A172 (cell line): ENCODE results near the gene ITFG1. TPM values are rescaled to one million over a fixed set of nuclear protein-coding genes. Genes with fewer than 3 reads are reported as not detected.
A peak's percentile ranks its signal among the peaks of the same experiment; 100 is the strongest.
"Not testable (repeated sequence)": the region's sequence is repeated elsewhere in the genome, so short reads cannot be mapped to it uniquely, and the experiment has no call there.

Source experiments
- DNase-seq: peaks from one replicate; pipeline ENCODE4 v3.0.0-alpha.2; 2015; ENCODE audit warnings: low spot score
- total RNA-seq: library from RNA; depleted of rRNA; stranded (reverse); fragments of >200 nt; shearing (Covaris generic); gene quantifications from 2 replicates; pipeline ENCODE4 v1.2.3, GENCODE V29; 2014

ITFG1 gene
- total RNA-seq, 1 experiment from 2014 or later, result 73.8 TPM

DNA sequence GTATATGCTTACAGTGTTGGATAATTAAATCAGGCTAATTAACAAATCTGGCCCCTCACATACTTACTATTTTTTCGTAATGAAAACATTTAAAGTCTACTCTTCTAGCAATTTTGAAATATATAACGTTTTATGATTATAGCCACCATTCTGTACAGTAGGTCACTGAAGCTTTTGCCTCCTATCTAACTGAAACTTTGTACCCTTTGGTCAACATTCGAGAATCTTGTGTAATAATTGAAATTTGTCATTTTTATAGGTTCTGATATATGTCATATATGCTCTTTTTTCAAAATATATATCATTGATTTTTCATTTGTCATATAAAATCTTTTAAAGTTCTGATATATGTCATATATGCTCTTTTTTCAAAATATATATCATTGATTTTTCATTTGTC is 12.9 kb upstream of the ITFG1 start:
- DNase-seq, result no peak

DNA sequence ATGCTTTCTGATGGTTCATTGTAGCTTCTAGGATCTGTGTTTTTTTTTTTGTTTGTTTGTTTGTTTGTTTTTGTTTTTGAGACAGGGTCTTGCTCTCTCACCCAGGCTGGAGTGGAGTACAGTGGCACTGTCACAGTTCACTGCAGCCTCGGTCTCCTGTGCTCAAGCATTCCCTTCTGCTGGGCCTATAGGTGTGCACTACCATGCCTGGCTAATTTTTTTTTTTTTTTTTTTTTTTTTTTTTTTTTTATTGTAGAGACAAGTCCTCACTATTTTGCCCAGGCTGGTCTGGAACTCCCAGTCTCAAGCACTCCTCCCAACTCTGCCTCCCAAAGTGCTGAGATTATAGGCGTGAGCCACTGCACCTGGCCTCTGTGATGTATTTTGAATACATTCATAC is 12.1 kb upstream of the ITFG1 start:
- DNase-seq, result not testable (repeated sequence)

DNA sequence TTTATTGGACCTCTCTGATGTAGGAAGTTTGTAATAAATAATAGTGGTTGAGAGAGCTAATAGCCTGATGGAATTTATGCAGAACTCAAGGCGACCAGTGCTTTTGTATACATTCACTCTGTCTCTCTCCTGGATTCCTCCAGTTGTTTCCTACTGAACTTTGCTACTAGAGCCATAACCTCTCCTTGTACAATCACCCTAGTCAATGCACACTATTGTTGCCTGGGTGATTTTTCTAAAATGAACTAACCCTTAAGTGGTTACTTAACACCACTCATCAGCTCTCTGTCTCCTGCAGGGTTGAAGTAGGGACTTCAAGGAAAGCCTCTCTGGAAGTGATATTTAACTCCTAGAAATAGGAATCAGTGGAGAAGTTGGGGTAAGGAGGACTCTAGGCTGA is 9.9 kb upstream of the ITFG1 start:
- DNase-seq, result no peak

DNA sequence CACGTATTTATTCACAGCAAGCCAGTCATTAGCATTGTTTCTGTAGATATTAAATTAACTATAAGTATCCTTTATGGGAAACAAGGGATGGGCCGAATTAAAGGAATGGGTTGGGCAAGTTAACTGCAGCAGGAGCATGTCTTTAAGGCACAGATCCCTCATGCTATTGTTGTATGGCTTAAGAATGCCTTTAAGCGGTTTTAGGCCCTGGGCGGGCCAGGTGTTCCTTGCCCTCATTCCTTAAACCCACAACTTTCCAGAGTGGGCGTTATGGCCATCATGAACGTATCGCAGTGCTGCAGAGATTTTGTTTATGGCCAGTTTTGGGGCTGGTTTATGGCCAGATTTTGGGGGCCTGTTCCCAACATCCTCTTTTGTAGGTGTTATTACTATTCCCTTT is 9.3 kb upstream of the ITFG1 start:
- DNase-seq, result no peak

DNA sequence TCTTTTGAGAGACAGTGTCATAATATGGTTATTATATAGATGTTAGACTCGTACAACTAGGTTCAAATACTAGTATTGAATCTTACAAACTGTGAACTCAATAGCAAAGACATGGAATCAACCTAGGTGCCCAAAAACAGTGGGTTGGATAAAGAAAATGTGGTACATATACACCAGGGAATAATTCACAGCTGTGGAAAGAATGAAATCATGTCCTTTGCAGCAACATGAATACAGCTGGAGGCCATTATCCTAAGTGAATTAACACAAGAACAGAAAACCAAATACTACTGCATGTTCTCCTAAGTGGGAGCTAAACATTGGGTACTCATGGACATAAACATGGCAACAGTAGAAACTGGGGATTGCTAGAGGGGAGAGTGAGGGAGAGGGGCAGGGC is 8.4 kb upstream of the ITFG1 start:
- no peak for DNase-seq

DNA sequence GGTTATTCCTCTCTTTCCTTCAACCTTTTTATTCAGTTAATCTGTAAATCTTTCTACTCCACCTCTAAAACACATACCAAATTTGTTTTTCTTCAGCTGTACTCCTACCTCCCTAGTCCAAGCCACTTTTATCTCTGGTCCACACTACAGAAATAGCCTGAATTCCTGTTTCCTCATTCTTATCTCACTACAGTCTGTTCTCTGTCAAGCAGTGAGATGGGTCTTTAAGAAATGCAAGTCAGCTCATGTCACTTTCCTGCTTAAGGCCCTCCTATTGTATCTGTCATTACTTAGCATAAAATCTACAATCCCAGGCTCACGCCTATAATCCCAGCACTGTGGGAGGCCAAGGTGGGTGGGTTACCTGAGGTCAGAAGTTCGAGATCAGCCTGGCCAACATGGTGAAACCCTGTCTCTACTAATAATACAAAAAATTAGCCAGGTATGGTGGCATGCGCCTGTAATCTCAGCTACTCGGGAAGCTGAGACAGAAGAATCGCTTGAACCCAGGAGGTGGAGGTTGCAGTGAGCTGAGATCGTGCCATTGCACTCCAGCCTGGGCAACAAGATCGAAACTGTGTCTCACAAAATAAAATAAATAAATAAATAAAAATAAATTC is 7.3 kb upstream of the ITFG1 start:
- DNase-seq, result not testable (repeated sequence)

DNA sequence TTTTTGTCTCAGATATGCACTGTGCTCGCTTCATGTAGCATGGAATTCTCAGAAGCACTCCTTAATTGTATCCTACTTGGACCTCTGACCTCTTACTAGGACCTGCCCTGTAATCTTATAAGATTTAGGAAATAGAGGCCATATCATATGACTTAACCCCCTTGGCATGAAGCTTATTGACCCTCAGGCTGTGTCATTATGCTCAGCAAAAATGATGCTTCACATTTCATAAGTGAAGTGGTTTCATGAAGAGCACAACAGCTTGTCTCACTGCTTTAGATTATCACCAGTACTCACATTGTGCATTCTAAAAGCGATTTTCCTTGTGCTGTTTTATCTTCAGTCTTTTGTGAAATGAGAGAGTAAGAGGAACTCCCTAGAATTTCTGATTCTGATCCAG is 6.6 kb upstream of the ITFG1 start:
- DNase-seq, result no peak

DNA sequence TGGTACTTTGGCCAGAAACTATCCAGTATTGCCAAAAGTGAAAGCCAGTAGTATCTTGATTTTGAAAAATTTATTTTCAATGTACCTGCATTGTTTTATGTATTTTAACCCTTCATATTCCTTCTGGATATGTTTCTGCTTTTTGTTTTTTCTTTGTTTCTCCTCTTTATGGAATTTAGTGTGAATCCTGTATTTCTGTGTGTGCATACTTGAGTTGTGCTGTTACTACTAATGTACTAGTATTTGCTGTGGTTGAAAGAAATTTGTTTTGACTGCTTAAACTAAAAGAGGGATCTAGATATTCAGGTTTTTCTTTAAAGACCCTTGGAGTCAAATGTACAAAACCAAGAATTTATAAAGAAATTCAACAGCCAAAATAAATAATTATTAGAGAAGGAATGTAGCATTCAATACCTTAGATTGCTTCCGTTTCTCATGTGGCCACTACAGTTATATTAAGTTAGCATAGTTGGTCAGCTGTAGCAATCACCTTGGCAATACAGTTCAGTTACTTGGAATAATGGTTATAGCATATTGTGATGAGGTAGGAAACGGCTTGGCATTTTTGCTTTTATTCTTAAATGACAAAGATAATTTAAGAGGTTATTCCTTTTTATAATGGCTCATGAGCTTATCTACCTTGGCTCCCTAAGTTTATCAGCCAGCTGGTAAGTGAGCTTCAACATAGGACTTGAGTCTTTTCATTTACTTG is 5.2 kb upstream of the ITFG1 start:
- DNase-seq, result no peak

DNA sequence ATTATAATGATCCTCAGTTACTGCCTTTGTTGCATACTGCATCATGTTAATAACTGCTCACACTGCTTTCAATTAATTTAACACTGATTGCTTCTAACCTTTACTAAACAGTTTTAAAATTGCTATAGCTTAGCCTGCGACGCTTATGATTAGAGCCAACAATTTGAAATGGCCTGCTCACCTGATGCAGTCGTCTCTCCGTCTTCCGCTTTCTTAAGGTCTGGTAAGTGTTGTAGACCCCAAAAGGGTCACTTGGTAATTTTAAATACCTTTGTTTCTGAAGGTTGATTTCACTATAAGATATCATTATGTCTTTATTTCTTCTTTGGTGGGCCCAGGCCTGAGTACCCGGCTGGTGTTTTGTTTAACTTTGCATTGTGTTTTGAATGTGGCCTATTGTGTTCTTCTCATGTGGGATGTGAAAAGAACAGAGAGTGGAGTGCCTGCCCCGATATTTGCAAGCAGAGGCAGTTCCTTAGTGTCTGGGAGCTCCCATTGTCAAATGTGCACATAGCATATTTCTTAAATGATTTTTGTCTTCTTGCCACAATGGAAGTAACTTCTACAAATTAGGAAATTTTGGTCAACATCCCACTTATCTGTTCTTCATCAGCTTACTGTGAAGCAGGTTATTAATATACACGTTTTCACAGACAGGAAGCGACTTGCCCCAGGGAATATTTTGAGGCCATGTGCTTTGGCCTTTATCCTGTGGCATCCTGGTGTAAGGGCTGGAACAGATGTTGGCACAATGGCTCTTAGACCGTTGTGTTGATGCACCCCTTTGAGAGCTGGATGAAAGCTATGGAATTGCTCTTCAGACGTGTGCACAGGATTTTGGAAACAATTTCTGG is 3.1 kb upstream of the ITFG1 start:
- DNase-seq, result no peak

DNA sequence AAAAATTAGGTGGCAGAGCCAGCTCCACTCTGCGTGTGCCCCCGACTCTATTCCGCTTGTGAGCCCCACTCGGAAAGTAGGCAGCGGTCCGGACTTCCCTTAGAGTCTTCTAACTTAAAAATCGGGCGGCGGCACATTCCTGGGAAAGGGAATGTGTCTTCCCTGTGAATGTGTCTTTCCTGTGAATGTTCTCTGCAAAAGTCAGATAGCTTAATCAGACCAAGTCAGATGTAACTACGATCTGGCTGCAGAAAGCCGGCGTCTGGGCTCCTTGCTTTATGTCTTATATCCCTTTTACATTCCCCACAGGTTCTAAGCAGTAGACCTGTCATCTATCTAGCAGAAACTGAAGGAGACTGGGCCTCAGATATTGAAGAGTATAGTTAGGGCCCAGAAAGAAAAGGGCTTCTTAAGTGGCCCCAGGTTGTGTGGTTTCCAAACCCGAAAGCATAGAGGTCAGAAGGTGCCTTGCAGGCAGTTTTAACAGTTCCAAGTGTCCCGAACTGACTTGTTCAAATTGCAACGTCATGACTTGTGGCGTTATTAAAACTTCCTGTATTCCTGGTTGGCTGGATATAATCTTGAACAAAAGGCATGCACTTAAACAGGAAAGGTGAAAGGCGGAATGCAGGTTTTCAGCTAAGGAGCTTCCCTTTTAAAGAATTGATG is 869 bp upstream of the ITFG1 start:
- DNase-seq, result peak; percentile 60

DNA sequence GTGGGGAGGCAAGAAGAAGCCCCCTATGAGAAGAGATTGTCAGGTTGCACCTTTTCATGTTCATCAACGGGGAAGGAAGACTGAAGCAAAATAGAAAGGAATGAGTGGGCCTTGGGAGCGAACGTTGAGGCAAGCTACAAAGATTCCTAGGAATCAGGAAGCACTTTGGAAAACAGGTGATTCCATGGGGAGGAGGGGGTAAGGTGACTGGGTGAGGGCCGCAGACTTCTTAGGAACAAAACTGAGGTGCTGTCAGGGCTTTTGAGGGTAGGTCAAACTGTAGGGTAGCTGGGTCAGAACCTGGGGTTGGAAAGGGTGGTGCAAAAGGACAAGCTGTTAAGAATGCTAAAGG is 528 bp downstream of the ITFG1 start:
- peak; percentile 3 for DNase-seq

DNA sequence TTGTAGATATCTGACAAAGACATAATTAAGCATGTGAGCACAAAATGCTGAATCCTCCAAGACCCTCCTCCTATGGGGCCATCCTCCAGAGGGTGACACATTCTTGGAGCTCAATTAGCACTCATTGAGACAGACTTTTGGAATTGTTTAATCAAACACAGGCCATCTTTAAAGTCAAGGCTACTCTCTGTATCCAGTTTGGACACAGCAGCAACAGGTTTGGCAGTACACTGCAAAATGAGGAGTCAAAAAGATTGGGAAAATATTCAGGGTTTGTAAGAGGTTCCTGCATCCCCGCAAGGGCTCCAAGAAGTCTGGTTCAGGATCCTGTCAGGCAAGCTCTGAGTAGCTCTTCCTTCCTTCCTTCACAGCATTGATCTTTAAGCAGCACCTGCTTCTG is 1.3 kb downstream of the ITFG1 start:
- no peak for DNase-seq

DNA sequence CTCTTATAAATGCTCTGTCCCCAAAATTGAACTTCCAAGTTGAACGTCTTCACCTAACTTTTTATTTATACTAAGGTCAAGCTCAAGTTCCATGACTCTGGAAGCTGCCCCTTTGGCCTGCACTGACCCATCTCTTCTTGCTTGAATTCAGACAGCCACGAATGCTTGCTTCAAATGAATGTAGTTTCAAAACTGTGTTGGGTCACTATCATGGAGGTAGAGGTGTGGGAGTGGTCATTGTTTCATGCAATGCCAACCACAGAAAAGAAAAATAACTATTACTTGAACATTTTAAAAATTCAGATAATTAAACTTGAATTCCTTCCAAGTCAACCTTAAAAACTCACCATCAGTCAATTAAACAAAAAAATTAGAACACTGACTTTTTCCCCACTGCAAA is 2.5 kb downstream of the ITFG1 start:
- DNase-seq, result no peak

DNA sequence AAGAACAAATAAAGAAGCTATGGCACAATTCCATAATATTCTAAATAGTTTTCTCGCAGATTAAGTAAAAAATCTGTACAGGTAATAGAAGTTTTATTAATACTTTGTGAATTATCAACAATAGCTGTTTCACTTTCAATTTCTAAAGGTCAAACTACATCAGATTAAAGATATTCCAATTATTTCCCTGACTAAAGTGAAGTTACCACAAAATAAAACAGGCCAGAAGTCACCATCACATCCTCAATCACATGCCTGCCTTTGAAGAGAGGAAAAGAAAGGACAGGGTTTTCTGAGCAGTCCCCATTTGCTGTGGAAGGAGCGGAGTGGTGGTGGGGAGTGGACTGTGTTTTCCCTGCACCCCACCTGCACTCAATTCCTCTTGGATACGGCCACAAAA is 11.1 kb downstream of the ITFG1 start:
- DNase-seq, result no peak

DNA sequence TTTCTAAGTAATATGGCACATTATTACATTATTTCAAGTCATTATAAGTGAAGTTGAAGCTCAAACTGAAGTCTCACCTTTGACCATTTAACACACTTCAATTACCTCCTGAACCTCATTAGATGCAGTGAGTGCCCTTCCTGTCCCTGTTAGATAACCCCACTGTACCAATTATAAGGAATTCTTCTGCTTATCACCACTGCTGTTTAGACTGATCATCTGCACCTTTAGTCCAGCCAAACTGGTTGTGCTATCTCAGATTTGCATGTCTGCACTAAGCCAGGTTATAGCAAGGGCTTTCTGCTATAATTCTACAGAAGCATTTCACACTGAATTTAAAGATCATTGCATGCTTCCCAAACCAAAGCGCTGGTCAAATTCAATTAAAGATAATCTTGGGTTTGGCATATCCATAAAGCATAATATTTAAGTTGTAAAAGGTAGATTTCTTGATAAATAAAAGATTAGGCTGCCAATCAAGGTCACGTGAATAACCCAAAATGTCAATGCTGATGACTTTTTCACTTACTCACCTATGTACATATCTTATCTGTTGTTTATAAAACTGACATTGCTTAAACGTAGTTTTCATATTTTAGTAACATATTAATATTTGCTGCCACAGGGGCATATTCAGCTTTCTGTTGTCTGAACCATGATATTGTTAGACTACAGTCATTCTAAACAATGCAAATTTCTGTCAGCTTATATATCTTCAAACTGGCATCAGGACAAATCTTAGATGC is 11.9 kb downstream of the ITFG1 start:
- no peak for DNase-seq

DNA sequence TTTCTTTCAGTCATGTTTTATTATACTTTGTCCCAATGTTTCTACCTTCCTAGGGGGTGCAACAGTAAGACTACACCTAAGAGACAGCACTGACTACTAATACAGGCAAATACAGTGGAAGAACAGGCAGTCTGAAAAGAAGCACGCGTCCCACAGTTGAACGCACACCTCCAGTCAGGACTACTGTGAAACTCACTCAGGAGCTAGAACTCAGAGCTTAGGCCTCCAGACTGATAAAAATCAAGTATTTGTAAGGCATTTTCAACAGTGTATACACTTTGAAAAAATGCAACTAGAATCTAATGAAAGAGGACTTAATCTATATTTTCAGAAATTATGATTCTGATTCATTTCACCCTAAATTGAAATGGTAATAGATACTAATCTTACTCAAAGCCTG is 14.4 kb downstream of the ITFG1 start:
- DNase-seq, result no peak

DNA sequence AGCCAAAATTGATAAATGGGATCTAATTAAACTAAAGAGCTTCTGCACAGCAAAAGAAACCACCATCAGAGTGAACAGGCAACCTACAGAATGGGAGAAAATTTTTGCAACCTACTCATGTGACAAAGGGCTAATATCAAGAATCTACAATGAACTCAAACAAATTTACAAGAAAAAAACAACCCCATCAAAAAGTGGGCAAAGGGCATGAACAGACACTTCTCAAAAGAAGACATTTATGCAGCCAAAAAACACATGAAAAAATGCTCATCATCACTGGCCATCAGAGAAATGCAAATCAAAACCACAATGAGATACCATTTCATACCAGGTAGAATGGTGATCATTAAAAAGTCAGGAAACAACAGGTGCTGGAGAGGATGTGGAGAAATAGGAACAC is 18.0 kb downstream of the ITFG1 start:
- not testable (repeated sequence) for DNase-seq

DNA sequence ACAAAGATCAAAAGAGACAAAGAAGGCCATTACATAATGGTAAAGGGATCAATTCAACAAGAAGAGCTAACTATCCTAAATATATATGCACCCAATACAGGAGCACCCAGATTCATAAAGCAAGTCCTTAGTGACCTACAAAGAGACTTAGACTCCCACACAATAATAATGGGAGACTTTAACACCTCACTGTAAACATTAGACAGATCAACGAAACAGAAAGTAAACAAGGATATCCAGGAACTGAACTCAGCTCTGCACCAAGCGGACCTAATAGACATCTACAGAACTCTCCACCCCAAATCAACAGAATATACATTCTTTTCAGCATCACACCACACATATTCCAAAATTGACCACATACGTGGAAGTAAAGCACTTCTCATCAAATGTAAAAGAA is 20.8 kb downstream of the ITFG1 start:
- DNase-seq, result not testable (repeated sequence)

DNA sequence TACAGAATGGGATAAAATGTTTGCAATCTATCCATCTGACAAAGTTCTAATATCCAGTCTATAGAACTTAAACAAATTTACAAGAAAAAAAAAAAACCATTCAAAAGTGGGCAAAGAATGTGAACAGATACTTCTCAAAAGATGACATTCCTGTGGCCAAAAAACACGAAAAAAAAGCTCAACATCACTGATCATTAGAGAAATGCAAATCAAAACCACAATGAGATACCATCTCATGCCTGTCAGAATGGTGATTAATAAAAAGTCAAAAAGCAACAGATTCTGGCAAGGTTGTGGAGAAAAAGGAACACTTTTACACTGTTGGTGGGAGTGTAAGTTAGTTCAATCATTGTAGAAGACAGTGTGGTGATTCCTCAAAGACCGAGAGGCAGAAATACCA is 26.6 kb downstream of the ITFG1 start:
- DNase-seq, result not testable (repeated sequence)

DNA sequence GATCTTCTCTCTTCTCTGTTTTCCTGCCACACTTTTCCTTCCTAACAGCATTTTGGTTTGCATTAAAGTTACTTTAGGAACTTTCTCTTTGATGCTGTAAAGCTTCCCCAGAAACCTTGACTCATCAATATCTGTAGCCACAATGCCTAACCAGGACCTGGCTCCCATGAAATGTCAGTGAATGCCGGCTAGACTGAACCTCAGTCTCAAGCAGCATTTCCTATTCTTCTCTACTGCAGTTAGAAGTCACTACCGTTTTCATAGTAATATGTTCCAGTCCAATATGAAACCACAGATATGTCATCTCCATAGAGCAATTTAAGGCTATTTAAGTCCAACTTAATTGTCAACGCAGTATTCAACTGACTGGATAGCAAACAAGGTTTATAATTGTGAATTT is 28.9 kb downstream of the ITFG1 start:
- no peak for DNase-seq

DNA sequence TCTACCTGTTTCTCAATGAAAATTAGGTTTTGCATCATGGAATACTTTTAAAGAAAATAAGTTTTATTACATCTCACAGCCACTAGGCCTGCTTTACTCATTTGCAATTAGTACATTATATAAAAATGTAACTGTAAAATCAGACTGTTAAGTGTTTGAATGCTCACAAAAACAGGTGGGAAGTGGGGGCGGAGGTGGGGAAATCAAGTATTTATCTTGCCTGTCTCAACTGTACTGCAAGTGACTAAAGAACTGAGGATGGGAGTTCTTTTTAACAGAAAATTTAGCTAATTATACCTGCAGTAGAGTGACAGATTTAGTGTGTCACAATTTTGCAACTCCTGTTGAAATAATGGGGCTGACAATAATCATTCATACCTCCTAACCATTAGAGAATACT is 34.1 kb downstream of the ITFG1 start:
- DNase-seq, result no peak

DNA sequence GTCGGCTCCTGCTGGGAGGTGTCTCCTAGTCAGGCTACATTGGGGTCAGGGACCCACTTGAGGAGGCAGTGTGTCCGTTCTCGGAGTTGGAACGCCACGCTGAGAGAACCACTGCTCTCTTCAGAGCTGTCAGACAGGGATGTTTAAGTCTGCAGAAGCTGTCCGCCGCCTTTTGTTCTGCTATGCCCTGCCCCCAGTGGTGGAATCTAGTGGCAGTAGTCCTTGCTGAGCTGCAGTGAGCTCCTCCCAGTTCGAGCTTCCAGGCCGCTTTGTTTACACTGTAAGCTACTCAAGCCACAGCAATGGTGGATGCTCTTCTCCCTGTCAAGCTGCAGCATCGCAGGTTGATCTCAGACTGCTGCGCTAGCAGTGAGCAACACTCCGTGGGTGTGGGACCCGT is 36.0 kb downstream of the ITFG1 start:
- no peak for DNase-seq
